ENCODE results near the gene CMAS. TPM values are rescaled to one million over a fixed set of nuclear protein-coding genes. Genes with fewer than 3 reads are reported as not detected.
"Not testable (repeated sequence)": the region's sequence is repeated elsewhere in the genome, so short reads cannot be mapped to it uniquely, and the experiment has no call there.

Gene CMAS
- total RNA-seq, 2 experiments from 2014 or later = 37.9 to 38.2 TPM

GRCh38 chr12:22064968-22065367, 18.9 kb downstream of the CMAS start:
- H3K36me3 Mint-ChIP-seq = peaks cover 22% of the 10 kb centered on the region
- H3K9me3 Mint-ChIP-seq = no peaks in the 10 kb centered on the region
- H3K27me3 Mint-ChIP-seq = no peaks in the 10 kb centered on the region
- DNase-seq = no peak
- H3K27ac Mint-ChIP-seq = no peak overlapping the region
- H3K4me1 Mint-ChIP-seq = peaks cover 4% of the 10 kb centered on the region
- no peak overlapping the region for H3K4me3 Mint-ChIP-seq

GRCh38 chr12:22066310-22066709, 20.3 kb downstream of the CMAS start:
- Mint-ChIP-seq H3K4me3 (no peak overlapping the region), H3K9me3 (no peaks in the 10 kb centered on the region), H3K36me3 (peaks cover 21% of the 10 kb centered on the region), H3K27me3 (no peaks in the 10 kb centered on the region), H3K4me1 (peaks cover 4% of the 10 kb centered on the region), H3K27ac (no peak overlapping the region)
- no peak for DNase-seq

GRCh38 chr12:22069851-22070250, 23.8 kb downstream of the CMAS start:
- Mint-ChIP-seq H3K9me3 (no peaks in the 10 kb centered on the region), H3K27me3 (no peaks in the 10 kb centered on the region), H3K36me3 (peaks cover 19% of the 10 kb centered on the region), H3K4me1 (peaks cover 4% of the 10 kb centered on the region), H3K4me3 (no peak overlapping the region), H3K27ac (no peak overlapping the region)
- no peak for DNase-seq

- no peaks in the 10 kb centered on the region for H3K4me1 Mint-ChIP-seq
- no peak for DNase-seq
- H3K9me3 Mint-ChIP-seq = peaks cover 3% of the 10 kb centered on the region
- H3K4me3 Mint-ChIP-seq = no peak overlapping the region
- H3K36me3 Mint-ChIP-seq = no peaks in the 10 kb centered on the region
- no peaks in the 10 kb centered on the region for H3K27me3 Mint-ChIP-seq
- no peak overlapping the region for H3K27ac Mint-ChIP-seq
Measured at GRCh38 chr12:22082190-22082701, 36.2 kb downstream of the CMAS start.

- peaks cover 3% of the 10 kb centered on the region for H3K9me3 Mint-ChIP-seq
- H3K36me3 Mint-ChIP-seq = no peaks in the 10 kb centered on the region
- H3K27me3 Mint-ChIP-seq = no peaks in the 10 kb centered on the region
- no peak overlapping the region for H3K27ac Mint-ChIP-seq
- no peak overlapping the region for H3K4me3 Mint-ChIP-seq
- no peaks in the 10 kb centered on the region for H3K4me1 Mint-ChIP-seq
- DNase-seq = no peak
Measured at GRCh38 chr12:22083167-22083566, 37.1 kb downstream of the CMAS start.

GRCh38 chr12:22084852-22085251, 38.8 kb downstream of the CMAS start:
- no peaks in the 10 kb centered on the region for H3K27me3 Mint-ChIP-seq
- DNase-seq = no peak
- H3K9me3 Mint-ChIP-seq = no peaks in the 10 kb centered on the region
- H3K4me3 Mint-ChIP-seq = no peak overlapping the region
- H3K36me3 Mint-ChIP-seq = no peaks in the 10 kb centered on the region
- no peaks in the 10 kb centered on the region for H3K4me1 Mint-ChIP-seq
- no peak overlapping the region for H3K27ac Mint-ChIP-seq

GRCh38 chr12:22088886-22089285, 42.9 kb downstream of the CMAS start:
- no peaks in the 10 kb centered on the region for H3K4me1 Mint-ChIP-seq
- no peaks in the 10 kb centered on the region for H3K27me3 Mint-ChIP-seq
- no peak overlapping the region for H3K4me3 Mint-ChIP-seq
- no peak overlapping the region for H3K27ac Mint-ChIP-seq
- no peak for DNase-seq
- H3K9me3 Mint-ChIP-seq = no peaks in the 10 kb centered on the region
- no peaks in the 10 kb centered on the region for H3K36me3 Mint-ChIP-seq

GRCh38 chr12:22089486-22089885, 43.5 kb downstream of the CMAS start:
- H3K36me3 Mint-ChIP-seq = no peaks in the 10 kb centered on the region
- no peak overlapping the region for H3K4me3 Mint-ChIP-seq
- no peak overlapping the region for H3K27ac Mint-ChIP-seq
- no peaks in the 10 kb centered on the region for H3K9me3 Mint-ChIP-seq
- no peak for DNase-seq
- no peaks in the 10 kb centered on the region for H3K27me3 Mint-ChIP-seq
- H3K4me1 Mint-ChIP-seq = no peaks in the 10 kb centered on the region

- not testable (repeated sequence) for H3K27ac Mint-ChIP-seq, H3K36me3 Mint-ChIP-seq, H3K4me3 Mint-ChIP-seq, H3K27me3 Mint-ChIP-seq, DNase-seq, H3K4me1 Mint-ChIP-seq, H3K9me3 Mint-ChIP-seq
Measured at GRCh38 chr12:22099062-22099461, 53.0 kb downstream of the CMAS start.

GRCh38 chr12:22100958-22101748, 55.1 kb downstream of the CMAS start:
- peak; percentile 22 for DNase-seq
- Mint-ChIP-seq H3K4me3 (no peak overlapping the region), H3K27ac (no peak overlapping the region)

GRCh38 chr12:22101749-22102243, 55.8 kb downstream of the CMAS start:
- Mint-ChIP-seq H3K9me3 (no peaks in the 10 kb centered on the region), H3K36me3 (no peaks in the 10 kb centered on the region), H3K27ac (no peak overlapping the region), H3K4me1 (peaks cover 3% of the 10 kb centered on the region), H3K27me3 (no peaks in the 10 kb centered on the region), H3K4me3 (no peak overlapping the region)
- DNase-seq = peak; percentile 7

More at GRCh38 chr12:22100958-22101748, 55.1 kb downstream of the CMAS start:
- Mint-ChIP-seq H3K4me1 (peaks cover 3% of the 10 kb centered on the region), H3K27me3 (no peaks in the 10 kb centered on the region), H3K36me3 (no peaks in the 10 kb centered on the region), H3K9me3 (no peaks in the 10 kb centered on the region)

- no peak overlapping the region for H3K27ac Mint-ChIP-seq
- H3K9me3 Mint-ChIP-seq = no peaks in the 10 kb centered on the region
- no peaks in the 10 kb centered on the region for H3K27me3 Mint-ChIP-seq
- H3K4me3 Mint-ChIP-seq = no peak overlapping the region
- peaks cover 3% of the 10 kb centered on the region for H3K4me1 Mint-ChIP-seq
- DNase-seq = no peak
- no peaks in the 10 kb centered on the region for H3K36me3 Mint-ChIP-seq
Measured at GRCh38 chr12:22103418-22103817, 57.4 kb downstream of the CMAS start.

- Mint-ChIP-seq H3K4me3 (no peak overlapping the region), H3K27ac (no peak overlapping the region), H3K36me3 (no peaks in the 10 kb centered on the region), H3K27me3 (no peaks in the 10 kb centered on the region), H3K9me3 (no peaks in the 10 kb centered on the region), H3K4me1 (peaks cover 7% of the 10 kb centered on the region)
- no peak for DNase-seq
Measured at GRCh38 chr12:22105542-22105941, 59.5 kb downstream of the CMAS start.

- DNase-seq = no peak
- peaks cover 7% of the 10 kb centered on the region for H3K4me1 Mint-ChIP-seq
- peaks cover 3% of the 10 kb centered on the region for H3K9me3 Mint-ChIP-seq
- H3K4me3 Mint-ChIP-seq = no peak overlapping the region
- H3K36me3 Mint-ChIP-seq = no peaks in the 10 kb centered on the region
- H3K27me3 Mint-ChIP-seq = peaks cover 5% of the 10 kb centered on the region
- peak overlapping the region; percentile 62 for H3K27ac Mint-ChIP-seq
Measured at GRCh38 chr12:22110176-22110575, 64.2 kb downstream of the CMAS start.
